PC-9 (cell line): ENCODE data around the gene SDK1. TPM values are rescaled to one million over a fixed set of nuclear protein-coding genes. Genes with fewer than 3 reads are reported as not detected.

Experiments used
- BruUV-seq: library from RNA; stranded (reverse); fragments of 400-500 nt; replicated peaks from 2 replicates; lab custom pipeline; 2021; lab: Mats Ljungman, UMichigan
- CTCF ChIA-PET: fragments of 300-600 bp; sonication (Branson Sonifier 250); formaldehyde crosslinking; loops from one replicate; lab custom pipeline; 2022; ENCODE audit warnings: antibody characterized with exemption; lab: Charles Lee
- POLR2A ChIA-PET: fragments of 300-600 bp; sonication (Branson Sonifier 250); formaldehyde crosslinking; loops from one replicate; lab custom pipeline; 2022; ENCODE audit warnings: antibody characterized with exemption; ENCODE audit not compliant: unreplicated experiment; lab: Charles Lee
- DNase-seq, 2 experiments: peaks; one replicate each; pipeline versions ENCODE4 v3.0.0 to v3.0.0-alpha.2; 2015 to 2022; ENCODE audit warnings: mixed read lengths in 1 of 2
- H2AFZ ChIP-seq: fragments of 200-600 bp; sonication (generic); 2 replicates; pipeline ENCODE4 v1.8.1; 2017; ENCODE audit warnings: antibody characterized with exemption
- H3F3A ChIP-seq: fragments of 200-600 bp; sonication (generic); 2 replicates; pipeline ENCODE4 v1.8.1; 2017; ENCODE audit warnings: antibody characterized with exemption, mild to moderate bottlenecking, low read depth; ENCODE audit not compliant: insufficient read depth
- H3K27ac ChIP-seq: fragments of 200-600 bp; sonication (generic); 2 replicates; pipeline ENCODE4 v1.6.1; 2016; ENCODE audit warnings: mixed run types
- H3K27me3 ChIP-seq: fragments of 200-600 bp; sonication (generic); 2 replicates; pipeline ENCODE4 v1.6.1; 2016; ENCODE audit warnings: low read depth, mixed run types; ENCODE audit not compliant: insufficient read depth
- H3K36me3 ChIP-seq: fragments of 200-600 bp; sonication (generic); 2 replicates; pipeline ENCODE4 v1.6.1; 2016; ENCODE audit warnings: low read depth, mixed run types
- H3K4me1 ChIP-seq: fragments of 200-600 bp; sonication (generic); replicated peaks from 2 replicates; pipeline ENCODE4 v1.6.1; 2016; ENCODE audit warnings: mixed run types; ENCODE audit not compliant: insufficient read depth
- H3K4me2 ChIP-seq: fragments of 200-600 bp; sonication (generic); 2 replicates; pipeline ENCODE4 v1.6.1; 2017; ENCODE audit warnings: mixed run types
- H3K4me3 ChIP-seq: fragments of 200-600 bp; sonication (generic); 2 replicates; pipeline ENCODE4 v1.6.1; 2016; ENCODE audit warnings: mixed run types
- H3K79me2 ChIP-seq: fragments of 200-600 bp; sonication (generic); 2 replicates; pipeline ENCODE4 v1.6.1; 2017; ENCODE audit warnings: low read depth, mixed run types
- H3K9me2 ChIP-seq: fragments of 200-600 bp; sonication (generic); 2 replicates; pipeline ENCODE4 v1.8.1; 2017; ENCODE audit warnings: mild to moderate bottlenecking; ENCODE audit not compliant: insufficient read depth
- H3K9me3 ChIP-seq: fragments of 200-600 bp; sonication (generic); 2 replicates; pipeline ENCODE4 v1.8.1; 2016; ENCODE audit warnings: low read depth; ENCODE audit not compliant: insufficient read depth
- H4K20me1 ChIP-seq: fragments of 200-600 bp; sonication (generic); 2 replicates; pipeline ENCODE4 v1.8.1; 2017; ENCODE audit not compliant: insufficient read depth
- EZH2 ChIP-seq: fragments of 200-600 bp; sonication (generic); IDR thresholded peaks from 2 replicates; pipeline ENCODE4 v1.8.0; 2017; ENCODE audit warnings: antibody characterized with exemption, low read depth
- intact Hi-C: fragments of 100-400 bp; cut with micrococcal nuclease; formaldehyde crosslinking; loops from one replicate; pipeline ENCODE4 v1.10.0; 2022; ENCODE audit not compliant: unreplicated experiment
- total RNA-seq: library from RNA; stranded (reverse); gene quantifications from 2 replicates; pipeline ENCODE4 v1.2.3, GENCODE V29; 2021
- TF ChIP-seq, protein P1 (sequence below): fragments of 200-600 bp; sonication (generic); conservative IDR thresholded peaks from 2 replicates; pipeline ENCODE4 v1.6.1; 2017; ENCODE audit warnings: mixed run types, antibody characterized with exemption, mild to moderate bottlenecking, moderate library complexity

Gene SDK1
- total RNA-seq, 1 experiment from 2014 or later, result not detected

DNA sequence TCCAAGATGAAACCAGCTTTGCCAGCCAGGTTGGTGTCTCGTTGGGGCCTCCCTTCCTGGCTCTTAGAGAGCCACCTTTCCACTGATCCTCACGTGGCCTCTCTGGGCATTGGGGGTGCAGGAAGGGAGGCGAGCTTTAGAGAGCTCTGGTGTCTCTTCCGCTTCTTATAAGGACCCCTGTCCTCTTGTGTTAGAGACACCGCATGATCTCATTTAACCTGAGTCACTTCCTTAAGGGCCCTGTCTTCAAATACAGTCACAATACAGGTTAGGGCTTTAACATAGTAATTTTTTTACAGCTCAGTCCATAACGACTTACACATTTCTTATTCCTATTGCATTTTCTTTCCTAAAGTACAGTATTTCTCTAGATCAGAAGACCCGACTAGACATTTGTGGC is 535.8 kb downstream of the SDK1 start:
- no peaks in the 10 kb centered on the region for H3K9me2 ChIP-seq
- H3K27ac ChIP-seq, result no peak overlapping the region
- no peak overlapping the region for H2AFZ ChIP-seq
- H3K9me3 ChIP-seq, result 0 out of 2 replicates have a peak, but pooled peaks cover 7% of the 10 kb centered on the region
- ChIA-PET CTCF (no interaction called here), POLR2A (no interaction called here)
- no peak for TF ChIP-seq EZH2
- TF ChIP-seq, protein P1, sequence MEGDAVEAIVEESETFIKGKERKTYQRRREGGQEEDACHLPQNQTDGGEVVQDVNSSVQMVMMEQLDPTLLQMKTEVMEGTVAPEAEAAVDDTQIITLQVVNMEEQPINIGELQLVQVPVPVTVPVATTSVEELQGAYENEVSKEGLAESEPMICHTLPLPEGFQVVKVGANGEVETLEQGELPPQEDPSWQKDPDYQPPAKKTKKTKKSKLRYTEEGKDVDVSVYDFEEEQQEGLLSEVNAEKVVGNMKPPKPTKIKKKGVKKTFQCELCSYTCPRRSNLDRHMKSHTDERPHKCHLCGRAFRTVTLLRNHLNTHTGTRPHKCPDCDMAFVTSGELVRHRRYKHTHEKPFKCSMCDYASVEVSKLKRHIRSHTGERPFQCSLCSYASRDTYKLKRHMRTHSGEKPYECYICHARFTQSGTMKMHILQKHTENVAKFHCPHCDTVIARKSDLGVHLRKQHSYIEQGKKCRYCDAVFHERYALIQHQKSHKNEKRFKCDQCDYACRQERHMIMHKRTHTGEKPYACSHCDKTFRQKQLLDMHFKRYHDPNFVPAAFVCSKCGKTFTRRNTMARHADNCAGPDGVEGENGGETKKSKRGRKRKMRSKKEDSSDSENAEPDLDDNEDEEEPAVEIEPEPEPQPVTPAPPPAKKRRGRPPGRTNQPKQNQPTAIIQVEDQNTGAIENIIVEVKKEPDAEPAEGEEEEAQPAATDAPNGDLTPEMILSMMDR, result no peak
- DNase-seq, result no peak
- peaks cover 88% of the 10 kb centered on the region for H3K27me3 ChIP-seq
- intact Hi-C loops, result no loop called here
- no peak overlapping the region for H3K4me2 ChIP-seq
- no peaks in the 10 kb centered on the region for H3K79me2 ChIP-seq
- no peaks in the 10 kb centered on the region for H3K36me3 ChIP-seq
- H3F3A ChIP-seq, result no peaks in the 10 kb centered on the region
- H4K20me1 ChIP-seq, result no peaks in the 10 kb centered on the region
- no peak overlapping the region for H3K4me3 ChIP-seq
- H3K4me1 ChIP-seq, result no peaks in the 10 kb centered on the region
- no TSS peak for BruUV-seq

DNA sequence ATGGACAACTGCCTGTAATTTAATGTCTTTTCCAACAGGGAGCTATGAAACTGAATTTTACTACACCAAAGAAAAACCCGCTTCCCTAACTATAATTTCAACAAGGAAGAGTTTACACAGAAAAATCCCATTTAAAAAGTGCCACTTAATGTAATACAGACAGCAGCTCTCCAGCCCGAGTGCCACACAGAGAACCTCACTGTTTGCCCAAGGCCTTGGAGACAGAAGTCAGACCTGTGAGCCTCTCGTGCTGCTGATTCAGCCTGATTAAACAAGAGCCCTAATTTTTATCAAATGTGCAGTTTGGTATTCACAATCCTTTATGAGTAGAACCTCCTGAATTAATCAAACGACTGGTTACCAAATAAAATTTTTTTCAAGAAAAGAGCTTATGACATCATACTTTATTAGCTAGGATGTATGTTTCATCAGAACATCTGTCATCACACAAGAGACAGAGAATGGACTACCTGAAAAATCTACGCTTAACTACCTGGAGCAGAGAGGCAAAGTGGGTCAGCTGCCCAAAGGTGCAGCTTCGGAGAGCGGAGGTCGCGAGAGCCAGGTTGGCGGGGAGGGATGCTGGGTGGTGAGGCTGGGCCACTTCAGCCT is 543.6 kb downstream of the SDK1 start:
- H3K4me1 ChIP-seq, result no peaks in the 10 kb centered on the region
- H4K20me1 ChIP-seq, result no peaks in the 10 kb centered on the region; the same call in 1 of the 2 replicates
- no peaks in the 10 kb centered on the region for H3F3A ChIP-seq
- H3K9me2 ChIP-seq, result no peaks in the 10 kb centered on the region
- no peaks in the 10 kb centered on the region for H3K79me2 ChIP-seq
- H3K4me3 ChIP-seq, result no peak overlapping the region
- H3K36me3 ChIP-seq, result no peaks in the 10 kb centered on the region
- intact Hi-C loops, result no loop called here
- no peak overlapping the region for H2AFZ ChIP-seq
- POLR2A ChIA-PET, result no interaction called here
- H3K9me3 ChIP-seq, result no peaks in the 10 kb centered on the region
- no peak overlapping the region for H3K27ac ChIP-seq
- H3K4me2 ChIP-seq, result no peak overlapping the region
- peaks cover 98% of the 10 kb centered on the region for H3K27me3 ChIP-seq
- BruUV-seq, result no TSS peak
- DNase-seq, result no peak
- no peak for TF ChIP-seq EZH2
- TF ChIP-seq, protein P1, result no peak
- CTCF ChIA-PET, result no interaction called here

DNA sequence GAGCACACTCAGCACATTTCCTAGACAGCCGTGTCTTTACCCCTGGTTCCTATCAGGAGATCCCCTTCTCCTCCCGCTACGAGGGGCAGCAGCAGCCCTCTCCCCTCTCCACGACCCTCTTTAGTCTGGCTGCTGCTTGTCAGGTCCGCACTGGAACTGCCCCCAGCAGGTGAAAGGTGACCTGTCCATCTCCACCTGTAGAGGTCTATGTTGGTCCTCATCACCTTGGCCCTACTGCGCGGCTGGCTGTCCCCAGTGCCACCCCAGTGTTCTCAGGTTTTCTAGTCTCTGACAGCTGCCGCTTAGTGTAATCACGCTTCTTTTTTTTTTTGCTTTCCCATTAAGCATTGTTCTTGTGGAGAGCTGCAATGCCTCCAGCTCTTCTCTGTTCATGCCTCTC is 545.7 kb downstream of the SDK1 start:
- no peaks in the 10 kb centered on the region for H3K9me3 ChIP-seq
- TF ChIP-seq, protein P1, result no peak
- H4K20me1 ChIP-seq, result no peaks in the 10 kb centered on the region; the same call in 1 of the 2 replicates
- H3K4me3 ChIP-seq, result no peak overlapping the region
- no peaks in the 10 kb centered on the region for H3K79me2 ChIP-seq
- H3K36me3 ChIP-seq, result no peaks in the 10 kb centered on the region
- no peaks in the 10 kb centered on the region for H3K9me2 ChIP-seq
- DNase-seq, result no peak
- no peak overlapping the region for H3K4me2 ChIP-seq
- BruUV-seq, result no TSS peak
- ChIA-PET CTCF (no interaction called here), POLR2A (no interaction called here)
- H3K4me1 ChIP-seq, result no peaks in the 10 kb centered on the region
- no peak overlapping the region for H2AFZ ChIP-seq
- H3K27ac ChIP-seq, result no peak overlapping the region
- H3K27me3 ChIP-seq, result peaks cover 91% of the 10 kb centered on the region
- intact Hi-C loops, result no loop called here
- H3F3A ChIP-seq, result no peaks in the 10 kb centered on the region
